Measurements from ENCODE around the gene DLEC1.
"Not testable (repeated sequence)": the region's sequence is repeated elsewhere in the genome, so short reads cannot be mapped to it uniquely, and the experiment has no call there.

DLEC1 gene

DNA sequence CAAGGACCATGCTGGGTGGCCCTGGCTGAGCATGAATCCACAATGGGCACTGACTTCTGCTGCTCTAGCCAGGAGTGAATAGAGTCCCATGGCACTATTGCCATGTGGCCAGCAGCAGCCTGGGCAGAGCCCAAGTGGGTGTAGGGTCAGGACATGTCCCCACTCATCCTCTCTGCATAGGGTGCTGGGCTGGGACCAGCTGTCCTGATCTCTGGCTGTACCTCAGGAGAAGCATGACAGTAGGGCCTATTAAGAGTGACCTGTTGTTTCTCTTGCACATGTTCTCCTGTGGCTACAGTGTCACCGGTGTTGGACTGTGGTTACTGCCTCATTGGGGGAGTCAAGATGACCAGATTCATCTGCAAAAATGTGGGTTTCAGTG is 46.9 kb downstream of the DLEC1 start:
- Mint-ChIP-seq H3K36me3 (ENCODE audit: low read depth) (peaks cover 15% of the 10 kb centered on the region), H3K9me3 (peaks cover 20% of the 10 kb centered on the region), H3K27ac (no peak overlapping the region), H3K27me3 (ENCODE audit: low read depth) (peaks cover 11% of the 10 kb centered on the region), H3K4me1 (no peaks in the 10 kb centered on the region), H3K4me3 (no peak overlapping the region)
- TF ChIP-seq CTCF (IDR thresholded peaks at IDR 0.05; ENCODE audit: unreplicated experiment in 3 of 3) = no peak

- TF ChIP-seq CTCF (IDR thresholded peaks at IDR 0.05; ENCODE audit: unreplicated experiment in 3 of 3) = no peak
- Mint-ChIP-seq H3K27ac (no peak overlapping the region), H3K9me3 (peaks cover 20% of the 10 kb centered on the region), H3K36me3 (ENCODE audit: low read depth) (peaks cover 15% of the 10 kb centered on the region), H3K4me1 (no peaks in the 10 kb centered on the region), H3K4me3 (no peak overlapping the region), H3K27me3 (ENCODE audit: low read depth) (peaks cover 17% of the 10 kb centered on the region)
Measured at GRCh38 chr3:38086496-38086895, 47.5 kb downstream of the DLEC1 start.

- Mint-ChIP-seq H3K27me3 (ENCODE audit: low read depth) (peaks cover 21% of the 10 kb centered on the region), H3K9me3 (peaks cover 20% of the 10 kb centered on the region)
- H3K27ac Mint-ChIP-seq = not testable (repeated sequence)
Measured at GRCh38 chr3:38087278-38087677, 48.3 kb downstream of the DLEC1 start.

GRCh38 chr3:38088126-38089078 is 49.4 kb downstream of the DLEC1 start:
- TF ChIP-seq CTCF (IDR thresholded peaks at IDR 0.05; ENCODE audit: unreplicated experiment in 3 of 3) = no peak
- H3K4me3 Mint-ChIP-seq = no peak overlapping the region
- no peak overlapping the region for H3K27ac Mint-ChIP-seq
- H3K27me3 Mint-ChIP-seq (ENCODE audit: low read depth) = peaks cover 24% of the 10 kb centered on the region
- H3K36me3 Mint-ChIP-seq (ENCODE audit: low read depth) = peaks cover 15% of the 10 kb centered on the region
- no peaks in the 10 kb centered on the region for H3K4me1 Mint-ChIP-seq
- peaks cover 16% of the 10 kb centered on the region for H3K9me3 Mint-ChIP-seq

More at GRCh38 chr3:38087278-38087677, 48.3 kb downstream of the DLEC1 start:
- H3K4me1 Mint-ChIP-seq, H3K4me3 Mint-ChIP-seq: not testable (repeated sequence)
- H3K36me3 Mint-ChIP-seq (ENCODE audit: low read depth) = peaks cover 15% of the 10 kb centered on the region

GRCh38 chr3:38089163-38089562 is 50.2 kb downstream of the DLEC1 start:
- TF ChIP-seq CTCF (IDR thresholded peaks at IDR 0.05; ENCODE audit: unreplicated experiment in 3 of 3) = no peak
- H3K27ac Mint-ChIP-seq = no peak overlapping the region
- H3K9me3 Mint-ChIP-seq = peaks cover 12% of the 10 kb centered on the region
- H3K36me3 Mint-ChIP-seq (ENCODE audit: low read depth) = peaks cover 12% of the 10 kb centered on the region
- H3K4me3 Mint-ChIP-seq = no peak overlapping the region
- H3K4me1 Mint-ChIP-seq = no peaks in the 10 kb centered on the region
- peaks cover 22% of the 10 kb centered on the region for H3K27me3 Mint-ChIP-seq (ENCODE audit: low read depth)

DNA sequence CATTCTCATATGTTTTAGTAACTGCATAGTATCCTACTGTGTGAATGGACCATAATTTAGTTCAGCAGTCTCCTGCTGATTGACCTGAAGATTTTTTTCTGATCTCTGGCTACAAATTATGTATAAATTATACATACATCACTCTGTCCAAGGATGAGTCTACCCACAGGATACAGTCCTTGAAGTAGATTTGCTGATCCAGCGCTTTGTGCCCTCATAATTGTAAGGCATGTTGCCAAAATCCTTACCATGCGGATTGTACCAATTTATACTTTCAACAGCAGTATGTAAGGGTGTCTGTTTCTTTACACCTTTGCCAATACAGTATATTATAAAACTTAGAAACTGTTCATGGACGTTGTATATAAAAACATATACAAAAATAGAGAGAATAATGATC is 51.4 kb downstream of the DLEC1 start:
- Mint-ChIP-seq H3K36me3 (ENCODE audit: low read depth) (no peaks in the 10 kb centered on the region), H3K27ac (no peak overlapping the region), H3K4me3 (no peak overlapping the region), H3K27me3 (ENCODE audit: low read depth) (peaks cover 17% of the 10 kb centered on the region), H3K4me1 (no peaks in the 10 kb centered on the region), H3K9me3 (no peaks in the 10 kb centered on the region)
- no peak for TF ChIP-seq CTCF (IDR thresholded peaks at IDR 0.05; ENCODE audit: unreplicated experiment in 3 of 3)
